GM21786 (cell line): ENCODE data around the gene ANKRD44.

Experiments used
- ATAC-seq: cut with Tn5 transposase; IDR thresholded peaks from one replicate; pipeline ENCODE4 v1.9.1; 2021; ENCODE audit not compliant: unreplicated experiment

ANKRD44 gene

DNA sequence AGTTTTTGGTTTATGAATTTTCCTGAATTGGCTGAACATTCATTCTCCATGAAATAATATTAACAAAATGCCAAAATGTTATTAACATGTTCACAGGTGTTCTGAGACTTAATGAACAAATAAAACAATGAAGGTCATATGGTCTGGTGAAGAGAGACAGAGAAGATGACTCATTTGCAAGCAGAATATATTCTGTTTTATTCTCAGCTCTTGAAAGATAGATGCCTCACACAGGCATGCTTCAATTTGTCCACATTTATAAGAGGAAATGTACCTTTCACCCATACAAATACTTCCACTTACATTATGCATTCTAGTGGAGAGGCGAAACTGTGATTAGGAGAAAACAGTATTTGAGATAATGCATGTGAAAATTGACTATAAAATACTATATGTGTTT, 308.7 kb downstream of the ANKRD44 start:
- ATAC-seq: no peak

- no peak for ATAC-seq
Observed at GRCh38 chr2:196995757-196996314, 314.7 kb downstream of the ANKRD44 start.

GRCh38 chr2:196994764-196995163, 315.8 kb downstream of the ANKRD44 start:
- ATAC-seq: no peak

GRCh38 chr2:196993617-196994016, 317.0 kb downstream of the ANKRD44 start:
- no peak for ATAC-seq

GRCh38 chr2:196992466-196992865, 318.1 kb downstream of the ANKRD44 start:
- no peak for ATAC-seq

DNA sequence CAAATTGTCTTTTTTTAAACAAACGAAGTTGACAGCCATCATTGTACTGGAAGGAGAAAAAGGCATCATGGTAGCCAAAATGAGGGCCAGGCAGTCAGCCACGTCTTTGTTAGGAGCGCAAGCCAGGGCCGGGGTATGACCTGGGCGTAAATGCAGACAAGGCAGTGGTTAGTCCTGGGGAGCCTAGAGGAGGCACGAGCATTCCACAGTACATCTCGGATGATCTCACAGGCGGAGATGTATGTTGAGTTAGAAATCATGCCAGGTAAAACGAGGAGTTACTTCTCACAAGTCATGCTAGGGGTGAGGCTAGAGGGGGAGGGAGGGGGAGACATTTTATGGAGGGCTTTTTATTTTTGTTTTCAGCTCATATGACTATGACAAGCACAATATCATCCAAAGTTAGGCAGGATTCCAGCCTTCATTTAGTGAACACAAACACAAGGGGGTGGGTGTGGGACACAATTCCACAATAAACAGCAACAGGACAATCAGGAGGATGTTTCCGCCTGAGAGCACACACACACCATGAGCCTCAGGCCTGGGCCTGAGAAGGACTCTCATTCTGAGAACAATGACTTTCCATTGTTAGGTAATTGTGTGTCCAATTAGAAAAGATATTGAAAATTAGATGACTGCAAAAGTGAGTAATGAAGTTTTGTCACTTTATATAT, 319.7 kb downstream of the ANKRD44 start:
- ATAC-seq: no peak

DNA sequence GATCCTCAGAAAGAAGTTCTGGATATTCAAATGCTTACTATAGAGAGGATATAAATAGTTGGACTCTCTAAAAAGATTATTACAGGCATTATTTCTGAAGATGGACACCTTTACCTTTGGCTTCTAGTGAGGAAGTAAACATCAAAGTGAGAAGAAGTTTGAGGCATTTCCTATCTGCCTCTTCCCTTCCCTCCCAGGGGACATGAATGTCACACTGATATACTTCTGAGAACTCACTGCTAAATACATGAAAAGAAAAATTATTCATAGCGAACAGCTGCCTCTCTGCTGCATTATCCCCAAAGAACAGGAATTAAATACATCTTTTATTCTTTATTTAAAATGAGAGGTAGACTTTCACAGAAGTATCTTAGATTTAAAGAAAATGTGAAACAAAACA, 320.5 kb downstream of the ANKRD44 start:
- no peak for ATAC-seq

DNA sequence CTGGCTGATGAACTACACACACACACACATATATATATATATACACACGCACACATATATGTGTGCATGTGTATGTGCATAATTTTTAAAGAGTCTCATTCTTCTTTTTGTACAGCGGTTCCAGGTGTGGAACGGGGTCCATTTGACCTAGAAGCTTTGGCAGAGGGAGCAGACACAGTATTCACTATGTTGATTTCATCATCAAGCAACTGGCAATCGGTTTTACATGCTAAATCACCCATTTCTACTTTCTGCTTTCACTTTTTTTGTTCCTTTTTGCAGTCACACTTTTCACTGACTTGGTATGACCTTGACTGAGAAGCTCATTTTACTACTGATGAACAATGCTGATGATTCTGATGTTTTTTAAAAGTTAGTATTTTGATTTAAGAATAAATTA, 321.1 kb downstream of the ANKRD44 start:
- ATAC-seq: no peak

DNA sequence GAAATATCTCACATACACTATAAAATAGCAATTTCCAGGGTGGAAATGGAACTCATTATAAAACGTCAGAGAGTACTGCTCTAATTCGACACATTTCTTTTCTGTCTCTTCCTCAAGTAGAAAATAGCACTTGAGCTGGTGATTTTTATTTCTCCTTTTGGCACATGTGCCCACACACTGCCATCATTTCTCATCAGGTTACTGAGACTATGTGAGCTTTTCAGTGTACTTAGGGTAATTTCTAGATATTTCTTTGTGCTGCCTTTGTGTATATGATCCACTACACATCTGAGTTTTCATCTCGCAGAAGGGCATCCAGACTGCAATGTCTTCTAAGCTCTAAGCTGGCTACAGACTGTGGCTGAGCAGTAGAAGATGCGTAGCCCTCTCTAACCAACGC, 321.9 kb downstream of the ANKRD44 start:
- ATAC-seq: no peak

DNA sequence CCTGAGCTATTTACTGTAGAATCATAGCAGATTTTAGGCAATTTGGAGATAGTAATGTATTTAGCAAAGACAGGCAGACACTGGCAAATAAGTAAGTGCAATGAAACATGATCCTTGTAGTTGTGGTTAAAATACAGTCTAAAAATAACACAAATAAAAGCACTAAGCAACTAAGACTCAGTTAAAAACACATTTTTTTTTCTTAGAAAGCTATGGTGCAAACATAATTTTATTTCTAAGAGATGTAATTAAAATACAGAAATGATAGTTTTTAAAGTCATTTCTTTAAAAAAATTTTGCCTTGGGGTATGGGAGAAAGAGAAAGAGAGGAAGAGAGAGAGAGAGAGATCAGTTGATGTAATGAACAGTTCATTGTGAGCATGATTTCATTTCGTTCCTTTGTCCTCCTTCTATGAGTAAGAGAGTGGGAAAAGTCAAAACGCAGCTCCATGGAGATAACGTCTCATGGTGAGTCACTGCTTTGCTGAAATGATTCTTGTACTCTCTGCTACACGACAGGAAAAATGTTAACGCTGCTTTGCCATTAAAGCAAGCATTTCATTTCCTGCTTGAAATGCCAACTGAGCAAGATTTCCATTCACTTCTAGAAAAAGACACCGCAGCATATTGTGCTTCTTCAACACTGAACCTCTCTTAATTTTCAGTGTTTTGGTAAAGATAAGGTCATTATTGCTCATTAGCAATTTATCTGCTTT, 322.8 kb downstream of the ANKRD44 start:
- peak; percentile 42 for ATAC-seq

DNA sequence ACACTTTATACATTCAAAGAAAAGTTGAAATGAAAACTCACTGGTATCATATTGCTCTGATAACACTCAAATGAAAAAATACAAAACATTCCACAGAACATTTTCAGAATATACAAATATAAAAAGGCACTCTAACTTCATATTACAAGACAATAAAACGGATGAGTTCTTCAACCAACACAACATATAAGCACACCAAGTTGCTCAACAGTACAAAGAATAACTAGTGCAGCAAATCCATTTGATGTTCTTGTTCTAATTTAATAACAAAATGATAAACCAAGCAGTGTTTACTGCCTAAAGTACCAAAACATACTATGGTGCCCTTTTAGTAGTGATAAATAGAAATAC, 323.3 kb downstream of the ANKRD44 start:
- ATAC-seq: no peak

DNA sequence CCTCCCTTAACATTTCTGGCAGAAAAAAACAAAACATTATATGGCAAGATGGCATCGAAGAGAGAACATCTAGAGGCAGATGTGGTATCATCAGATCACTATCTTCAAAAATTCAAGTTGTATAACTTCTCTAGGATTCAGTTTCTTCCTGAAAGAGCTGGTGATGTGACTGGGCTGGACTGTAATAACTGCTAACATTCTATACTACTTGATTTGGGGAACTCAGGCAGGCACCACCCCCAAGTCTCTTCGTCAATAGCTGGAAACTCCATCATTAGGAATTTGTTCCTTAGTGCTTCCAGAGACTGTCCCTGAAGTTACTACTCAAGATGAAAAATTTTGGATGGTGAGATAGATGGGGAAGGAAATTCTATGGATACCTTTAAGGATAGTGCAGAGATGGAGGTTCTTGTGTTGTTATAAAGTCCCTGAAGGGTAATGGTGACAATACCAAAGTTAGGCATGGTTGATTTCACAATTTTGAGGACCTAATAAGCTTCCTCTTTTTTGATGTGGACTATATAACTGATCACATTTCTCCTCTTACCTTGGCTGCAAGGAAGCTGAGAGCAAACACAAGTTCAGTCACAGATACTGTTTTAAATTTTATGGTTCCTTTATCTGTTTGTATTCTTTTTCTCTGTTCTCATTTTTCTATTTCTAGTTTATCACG, 324.9 kb downstream of the ANKRD44 start:
- no peak for ATAC-seq

GRCh38 chr2:196984903-196985302, 325.7 kb downstream of the ANKRD44 start:
- ATAC-seq: no peak

- no peak for ATAC-seq
Observed at GRCh38 chr2:196983934-196984333, 326.6 kb downstream of the ANKRD44 start.

DNA sequence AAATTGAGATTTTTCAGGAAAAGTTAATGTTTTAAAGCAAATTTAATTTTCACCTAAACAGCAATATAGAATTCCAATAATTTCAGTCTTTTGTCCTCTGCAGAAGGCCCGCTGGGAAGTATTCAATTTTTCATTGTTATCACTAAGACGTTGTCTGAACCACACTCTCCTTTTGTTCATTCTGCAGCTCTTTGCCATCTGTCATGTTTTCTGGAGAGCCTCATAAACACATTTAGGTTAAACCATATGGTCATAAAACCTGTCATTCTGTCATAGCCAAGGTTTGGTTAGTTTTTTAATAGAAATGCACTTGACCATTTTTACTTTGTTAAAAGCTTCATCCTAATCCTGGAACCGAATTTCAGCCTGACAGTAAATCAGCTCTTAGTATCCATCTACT, 330.1 kb downstream of the ANKRD44 start:
- ATAC-seq: no peak

DNA sequence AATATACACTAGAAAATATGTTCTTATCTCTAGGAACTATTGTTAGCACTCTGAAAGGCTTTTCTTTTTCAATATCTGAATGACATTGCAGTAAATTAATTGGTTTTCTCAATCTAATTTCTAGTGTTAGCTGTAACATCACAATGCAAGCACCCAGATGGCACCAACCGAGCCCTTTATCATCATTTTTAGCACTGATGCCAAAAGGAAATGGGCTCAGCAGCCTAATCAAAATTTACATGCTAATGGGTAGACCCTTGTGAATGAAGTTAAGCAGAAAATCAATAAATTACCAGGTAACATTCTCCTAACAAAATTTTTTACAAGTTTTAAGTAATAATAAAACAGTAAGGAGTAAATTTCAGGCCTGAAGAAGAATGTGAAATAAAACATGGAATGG, 330.6 kb downstream of the ANKRD44 start:
- ATAC-seq: no peak

DNA sequence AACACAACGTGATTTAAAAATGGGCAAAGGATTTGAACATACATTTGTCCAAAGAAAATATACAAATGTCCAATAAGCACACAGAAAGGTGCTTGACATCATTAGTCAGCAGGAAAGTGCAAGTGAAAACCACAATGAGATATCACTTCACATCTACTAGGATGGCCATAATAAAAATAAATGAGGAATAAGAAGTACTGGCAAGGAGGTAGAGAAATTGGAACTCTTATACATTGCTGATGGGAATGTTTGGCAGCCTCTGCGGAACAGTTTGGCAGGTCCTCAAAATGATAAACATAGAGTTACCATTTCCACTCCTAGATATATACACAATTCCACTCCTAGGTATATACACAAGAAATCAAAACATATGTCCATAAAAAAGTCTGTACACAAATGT, 333.1 kb downstream of the ANKRD44 start:
- no peak for ATAC-seq

DNA sequence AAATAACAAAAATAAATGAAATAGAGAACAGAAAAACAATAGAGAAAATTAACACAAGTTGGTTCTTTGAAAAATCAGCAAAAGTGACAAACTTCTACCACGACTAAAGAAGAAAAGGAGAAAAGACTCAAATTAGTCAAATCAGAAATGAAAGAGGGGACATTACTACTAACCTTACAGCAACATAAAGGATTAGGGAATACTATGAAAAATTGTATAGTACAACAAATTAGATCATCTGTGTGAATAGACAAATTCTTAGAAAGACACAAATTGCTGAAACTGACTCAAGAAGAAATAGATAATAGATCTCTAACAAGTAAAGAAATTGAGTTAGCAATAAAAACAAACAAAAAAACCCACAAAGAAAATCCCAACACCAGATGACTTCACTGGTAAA, 335.6 kb downstream of the ANKRD44 start:
- ATAC-seq: no peak

DNA sequence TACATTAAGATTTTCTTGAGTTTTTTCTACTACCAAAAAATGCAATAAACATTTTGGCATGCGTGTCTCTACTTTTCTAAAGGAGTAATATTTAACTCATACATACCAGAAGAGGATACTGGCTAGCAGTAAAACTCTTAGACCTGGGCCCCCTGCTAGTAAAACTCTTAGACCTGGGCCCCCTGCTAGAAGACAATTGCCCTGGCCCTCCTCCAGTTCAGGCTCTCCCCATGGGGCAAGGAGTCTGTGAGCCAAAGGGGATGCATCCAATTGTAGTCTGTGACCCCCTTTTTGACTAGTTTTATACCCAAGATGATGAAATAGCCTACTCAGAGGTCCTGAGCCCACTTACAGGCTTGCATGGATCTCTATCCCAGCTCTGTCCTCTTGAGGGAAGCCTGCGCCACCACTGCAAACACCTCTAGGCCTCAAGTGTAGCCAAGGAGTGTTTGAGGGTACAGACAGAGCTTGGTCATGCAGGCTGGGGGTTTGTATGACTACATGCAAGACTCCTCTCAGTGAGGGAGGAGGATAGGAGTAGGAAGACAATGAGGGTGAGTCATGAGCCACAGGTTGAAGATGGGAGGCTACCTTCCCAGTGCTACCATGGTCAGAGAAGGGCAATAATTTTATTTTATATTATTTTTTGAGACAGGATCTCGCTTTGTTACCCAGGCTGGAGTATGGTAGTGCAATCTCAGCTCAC, 338.9 kb downstream of the ANKRD44 start:
- ATAC-seq: no peak

DNA sequence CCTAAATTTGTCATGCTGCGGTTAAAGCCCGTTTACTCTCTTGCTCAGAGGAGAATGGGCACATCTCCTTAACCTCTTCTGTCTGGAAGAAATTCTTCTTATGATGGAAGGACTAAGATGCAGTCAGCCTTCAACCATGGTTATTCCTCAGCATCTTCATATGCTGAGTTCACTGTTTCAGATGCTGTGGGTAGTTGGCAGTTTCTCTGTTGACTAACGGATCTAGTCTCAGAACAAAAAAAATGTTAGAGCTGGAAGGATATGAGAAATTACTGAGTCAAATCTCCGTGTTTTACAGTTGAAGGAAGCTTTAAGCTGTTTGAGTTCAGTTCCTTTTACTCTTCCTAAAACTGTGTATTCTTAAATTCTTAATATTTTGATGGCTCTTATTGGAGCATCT, 340.5 kb downstream of the ANKRD44 start:
- no peak for ATAC-seq

GRCh38 chr2:196968516-196968915, 342.1 kb downstream of the ANKRD44 start:
- ATAC-seq: no peak
